Activated naive CD8-positive, alpha-beta T cell treated with anti-CD3 and anti-CD28 coated beads, Interleukin-2, amount 50 U/mL, for 16 hours (primary cell): ENCODE results near the gene FAM50A.
"Not testable (repeated sequence)": the region's sequence is repeated elsewhere in the genome, so short reads cannot be mapped to it uniquely, and the experiment has no call there.

Experiments used
- DNase-seq: peaks from one replicate; pipeline ENCODE4 v3.0.0-alpha.2; 2020; ENCODE audit warnings: low read depth, low spot score

FAM50A gene, protein sequence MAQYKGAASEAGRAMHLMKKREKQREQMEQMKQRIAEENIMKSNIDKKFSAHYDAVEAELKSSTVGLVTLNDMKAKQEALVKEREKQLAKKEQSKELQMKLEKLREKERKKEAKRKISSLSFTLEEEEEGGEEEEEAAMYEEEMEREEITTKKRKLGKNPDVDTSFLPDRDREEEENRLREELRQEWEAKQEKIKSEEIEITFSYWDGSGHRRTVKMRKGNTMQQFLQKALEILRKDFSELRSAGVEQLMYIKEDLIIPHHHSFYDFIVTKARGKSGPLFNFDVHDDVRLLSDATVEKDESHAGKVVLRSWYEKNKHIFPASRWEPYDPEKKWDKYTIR

DNA sequence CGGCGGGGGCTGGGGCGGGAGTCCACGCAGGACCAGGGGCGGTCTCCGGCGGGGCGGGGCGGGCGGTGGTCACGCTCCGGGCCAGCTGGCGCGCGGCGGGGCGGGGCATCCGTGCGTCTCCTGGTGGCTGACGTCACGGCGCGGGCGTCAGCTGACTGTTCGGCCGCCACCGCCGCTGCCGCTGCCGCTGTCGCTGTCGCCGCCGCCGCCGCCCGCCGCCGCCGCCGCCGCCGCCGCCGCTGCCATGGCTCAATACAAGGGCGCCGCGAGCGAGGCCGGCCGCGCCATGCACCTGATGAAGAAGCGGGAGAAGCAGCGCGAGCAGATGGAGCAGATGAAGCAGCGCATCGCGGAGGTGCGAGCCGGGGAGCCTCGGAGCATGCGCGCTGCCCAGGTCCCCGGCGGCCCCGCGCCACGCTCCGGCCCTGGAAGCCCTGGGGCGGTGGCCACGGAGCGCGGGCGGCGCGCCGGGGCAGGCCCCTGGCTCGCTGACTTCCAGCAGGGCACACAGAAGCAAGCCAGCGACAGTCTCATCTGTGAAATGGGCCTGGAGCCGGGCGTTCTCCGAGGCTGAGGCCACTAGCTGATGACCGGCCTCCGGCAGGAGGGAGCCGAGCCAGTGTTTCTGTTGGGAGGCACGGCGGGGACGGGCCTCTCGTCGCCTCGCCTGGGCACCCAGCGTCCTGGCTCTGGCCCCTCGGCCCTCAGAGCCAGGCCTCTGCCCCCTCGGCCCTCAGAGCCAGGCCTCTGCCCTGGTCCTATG is at the start of gene FAM50A:
TSS of gene FAM50A (plus strand) at position 150 of the 763 bp plus-strand sequence. CDS start at position 245, 95 bp downstream.
- peak; percentile 30 for DNase-seq

DNA sequence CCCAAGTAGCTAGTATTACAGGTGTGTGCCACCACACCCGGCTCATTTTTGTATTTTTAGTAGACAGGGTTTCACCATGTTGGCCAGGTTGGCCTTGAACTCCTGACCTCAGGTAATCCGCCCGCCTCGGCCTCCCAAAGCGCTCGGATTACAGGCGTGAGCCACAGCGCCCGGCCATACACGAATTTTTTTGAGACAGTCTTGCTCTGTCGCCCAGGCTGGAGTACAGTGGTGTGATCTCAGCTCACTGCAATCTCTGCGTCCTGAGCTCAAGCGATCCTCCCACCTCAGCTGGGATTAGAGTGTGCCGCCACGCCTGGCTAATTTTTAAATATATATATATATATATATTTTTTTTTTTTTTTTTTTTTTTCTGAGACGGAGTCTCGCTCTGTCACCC is 47.6 kb upstream of the FAM50A start:
- DNase-seq = not testable (repeated sequence)

DNA sequence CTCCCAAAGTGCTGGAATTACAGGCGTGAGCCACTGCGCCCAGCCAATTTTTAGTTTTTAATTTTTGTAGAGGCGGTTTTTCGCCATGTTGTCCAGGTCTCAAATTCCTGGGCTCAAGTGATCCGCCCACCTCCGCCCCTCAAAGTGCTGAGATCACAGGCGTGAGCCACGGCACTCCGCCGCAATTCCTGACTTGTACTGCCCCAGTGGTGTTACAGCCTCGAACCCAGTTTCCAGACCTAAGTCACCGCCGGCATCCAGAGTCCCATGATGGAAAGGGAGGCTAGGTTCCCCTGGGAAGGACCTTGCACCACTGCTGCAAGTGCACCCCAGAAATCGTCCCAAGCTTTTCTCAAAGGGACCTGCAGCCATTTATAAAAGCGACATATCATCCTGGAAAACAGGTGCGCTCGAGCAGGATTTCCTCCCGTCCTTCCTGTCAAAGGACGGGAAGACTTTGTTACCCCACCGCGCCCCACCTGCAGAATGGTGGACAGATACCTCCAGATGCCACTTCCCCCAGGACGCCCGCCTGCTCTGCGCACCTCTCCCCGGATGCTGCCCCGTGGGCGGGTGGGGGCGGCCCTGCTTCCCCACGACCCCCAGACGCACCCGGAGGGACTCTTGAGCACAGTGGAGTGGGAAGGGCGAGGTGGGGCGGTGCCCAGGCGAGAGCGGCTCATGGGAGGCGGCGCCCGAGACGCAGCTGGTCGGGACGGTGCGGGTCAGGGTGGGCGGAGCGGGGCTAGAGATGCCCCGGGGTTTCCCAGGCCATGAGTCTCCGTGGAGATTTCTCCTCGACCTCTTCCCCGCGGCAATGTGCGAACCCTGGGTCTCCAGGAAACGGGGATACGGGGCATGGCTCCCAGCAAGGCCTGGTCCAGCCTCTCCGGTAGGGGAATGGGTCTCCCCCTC is 46.7 kb upstream of the FAM50A start:
- DNase-seq = no peak

DNA sequence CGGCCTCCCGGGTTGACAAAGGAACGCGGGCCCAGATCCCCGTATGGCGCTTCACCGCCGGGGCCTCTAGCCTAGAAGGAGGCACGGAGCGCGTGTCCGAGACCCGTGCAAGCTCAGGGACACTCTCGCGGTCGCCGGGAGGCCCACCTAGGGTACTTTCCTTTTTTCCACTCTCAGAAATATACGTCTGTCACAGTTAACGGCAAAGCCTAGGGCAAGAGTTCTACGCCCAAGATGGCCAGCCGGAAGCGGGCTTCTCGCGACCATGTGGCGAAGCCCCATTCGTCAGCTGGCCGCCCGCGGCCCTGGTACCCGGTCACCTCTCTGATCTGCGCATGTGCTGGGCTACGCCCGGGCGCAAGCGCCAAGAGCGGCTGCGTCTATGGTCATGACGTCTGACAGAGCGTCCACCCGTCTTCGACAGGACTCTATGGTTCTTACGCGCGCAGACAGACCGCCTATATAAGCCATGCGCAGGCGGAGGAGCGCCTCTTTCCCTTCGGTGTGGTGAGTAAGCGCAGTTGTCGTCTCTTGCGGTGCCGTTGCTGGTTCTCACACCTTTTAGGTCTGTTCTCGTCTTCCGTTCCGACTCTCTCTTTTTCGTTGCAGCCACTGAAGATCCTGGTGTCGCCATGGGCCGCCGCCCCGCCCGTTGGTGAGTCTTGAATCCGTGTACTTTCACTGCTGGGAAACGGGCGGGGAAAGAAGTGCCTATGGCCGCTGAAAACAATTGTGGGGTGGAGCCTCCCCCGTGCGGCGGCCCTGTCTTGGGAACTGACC is 45.9 kb upstream of the FAM50A start, which contains the start of gene RPL10:
TSS of gene RPL10 (plus strand) at position 490 of the 780 bp plus-strand sequence. CDS start at position 633, 143 bp downstream.
- peak; percentile 67 for DNase-seq

DNA sequence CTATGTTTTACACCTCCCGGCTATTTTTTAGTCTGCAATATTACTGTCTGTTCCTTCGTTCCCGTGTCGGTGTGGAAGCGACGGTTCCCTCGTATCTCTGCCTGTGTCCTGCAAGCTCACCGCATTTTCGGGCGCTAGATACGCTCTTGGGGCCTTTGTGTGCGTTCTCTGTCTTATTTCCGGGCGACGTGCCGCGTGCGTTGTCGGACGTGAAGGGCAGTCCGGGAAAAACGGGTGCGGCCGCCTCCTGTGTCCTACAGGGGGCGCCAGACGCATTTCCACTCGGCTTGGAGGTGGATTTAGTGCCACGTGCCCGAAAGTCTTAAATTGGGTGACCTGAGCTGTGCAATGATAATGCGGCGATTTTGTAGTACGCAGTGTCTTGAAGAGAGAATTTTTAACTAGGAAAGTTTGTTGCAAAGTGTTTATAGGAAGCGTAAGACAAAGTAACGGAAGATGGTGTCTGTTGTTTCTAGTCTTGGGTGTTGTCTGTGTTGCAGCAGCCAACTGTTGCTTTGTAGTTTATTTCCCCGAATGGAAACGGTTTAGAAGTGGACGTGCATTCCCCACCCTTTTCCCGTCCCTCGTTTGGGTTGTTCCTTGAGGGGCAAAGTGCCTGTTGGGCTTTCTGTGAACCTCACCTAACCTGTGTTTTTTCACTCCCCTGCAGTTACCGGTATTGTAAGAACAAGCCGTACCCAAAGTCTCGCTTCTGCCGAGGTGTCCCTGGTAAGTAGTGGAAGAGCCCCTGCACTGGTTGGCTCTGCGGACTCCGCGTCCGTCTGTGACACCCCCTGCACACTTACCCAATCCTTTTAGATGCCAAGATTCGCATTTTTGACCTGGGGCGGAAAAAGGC is 45.0 kb upstream of the FAM50A start:
- DNase-seq = peak; percentile 68

DNA sequence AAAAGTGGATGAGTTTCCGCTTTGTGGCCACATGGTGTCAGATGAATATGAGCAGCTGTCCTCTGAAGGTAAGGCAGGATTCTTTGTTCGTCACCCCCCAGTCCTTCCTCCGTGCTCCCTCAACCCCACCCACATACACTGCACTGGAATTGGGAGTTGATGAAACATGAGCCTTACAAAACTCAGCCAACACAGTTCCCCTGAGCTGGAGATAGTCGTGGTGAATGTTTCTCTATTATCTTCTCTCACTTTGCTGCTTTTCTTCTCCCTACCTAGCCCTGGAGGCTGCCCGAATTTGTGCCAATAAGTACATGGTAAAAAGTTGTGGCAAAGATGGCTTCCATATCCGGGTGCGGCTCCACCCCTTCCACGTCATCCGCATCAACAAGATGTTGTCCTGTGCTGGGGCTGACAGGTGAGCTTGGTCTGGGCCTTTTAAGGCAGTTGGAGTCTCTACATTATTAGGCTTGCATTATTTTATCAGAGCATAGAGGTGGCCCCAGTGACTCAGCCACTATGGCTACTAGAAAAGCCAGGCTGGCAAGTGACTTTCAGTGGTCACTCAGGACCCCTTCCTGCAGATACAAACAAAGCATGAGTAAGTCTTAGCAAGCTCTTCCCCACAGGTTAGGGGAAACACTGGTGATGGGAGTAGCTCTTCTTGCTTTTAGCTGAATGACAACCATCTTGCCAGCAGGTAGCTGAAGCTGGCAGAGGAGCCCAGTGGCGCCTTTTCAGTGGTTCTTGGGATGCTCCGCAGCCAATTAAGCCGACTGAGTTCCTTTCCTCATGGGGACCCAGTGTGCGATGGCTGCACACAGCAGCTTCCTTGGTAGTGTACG is 44.2 kb upstream of the FAM50A start:
- no peak for DNase-seq

DNA sequence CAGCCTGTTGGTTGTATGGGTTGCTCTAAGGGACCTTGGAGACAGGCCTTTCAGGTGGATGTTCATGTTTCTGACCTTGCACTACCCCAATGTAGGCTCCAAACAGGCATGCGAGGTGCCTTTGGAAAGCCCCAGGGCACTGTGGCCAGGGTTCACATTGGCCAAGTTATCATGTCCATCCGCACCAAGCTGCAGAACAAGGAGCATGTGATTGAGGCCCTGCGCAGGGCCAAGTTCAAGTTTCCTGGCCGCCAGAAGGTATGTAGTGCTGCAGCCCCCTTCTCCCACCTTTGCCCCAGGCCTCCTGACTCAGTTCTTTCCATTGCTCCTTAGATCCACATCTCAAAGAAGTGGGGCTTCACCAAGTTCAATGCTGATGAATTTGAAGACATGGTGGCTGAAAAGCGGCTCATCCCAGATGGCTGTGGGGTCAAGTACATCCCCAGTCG is 43.5 kb upstream of the FAM50A start:
- DNase-seq = not testable (repeated sequence)

DNA sequence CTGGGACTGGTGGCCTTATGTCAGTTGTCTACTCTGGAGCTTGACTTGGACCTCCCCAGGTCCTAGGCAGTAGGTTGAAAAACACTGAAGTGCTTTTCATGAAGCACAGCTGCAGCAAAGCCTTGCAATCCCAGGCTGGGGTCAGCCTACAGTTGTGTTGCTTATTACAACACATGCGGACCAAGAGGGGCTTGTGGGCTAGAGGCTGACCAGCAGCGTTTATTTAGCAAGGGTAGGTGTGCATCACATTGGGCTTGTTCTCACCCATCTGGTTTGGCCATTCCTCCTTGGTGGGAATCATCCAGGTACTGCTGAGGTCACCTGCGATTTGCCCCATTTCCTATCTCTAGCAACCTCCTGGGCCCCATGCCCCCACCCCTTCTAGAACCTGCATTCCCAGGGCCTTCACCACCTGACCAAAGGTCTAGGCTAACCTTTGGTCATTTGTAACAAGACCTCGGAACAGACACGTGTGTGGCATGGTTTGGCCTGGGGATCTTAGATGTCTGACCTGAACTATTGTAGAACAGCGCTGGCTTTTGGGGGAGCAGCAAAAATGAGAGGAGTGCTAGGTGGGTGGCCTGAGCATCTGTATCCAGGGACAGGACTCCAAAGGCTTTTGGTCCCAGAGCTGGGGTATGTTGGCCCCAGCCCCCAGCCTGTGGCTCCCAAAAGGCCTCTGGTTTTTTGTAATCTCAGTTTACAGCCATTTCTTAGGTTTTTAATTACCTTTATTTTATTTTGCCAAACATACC is 42.7 kb upstream of the FAM50A start:
- no peak for DNase-seq

DNA sequence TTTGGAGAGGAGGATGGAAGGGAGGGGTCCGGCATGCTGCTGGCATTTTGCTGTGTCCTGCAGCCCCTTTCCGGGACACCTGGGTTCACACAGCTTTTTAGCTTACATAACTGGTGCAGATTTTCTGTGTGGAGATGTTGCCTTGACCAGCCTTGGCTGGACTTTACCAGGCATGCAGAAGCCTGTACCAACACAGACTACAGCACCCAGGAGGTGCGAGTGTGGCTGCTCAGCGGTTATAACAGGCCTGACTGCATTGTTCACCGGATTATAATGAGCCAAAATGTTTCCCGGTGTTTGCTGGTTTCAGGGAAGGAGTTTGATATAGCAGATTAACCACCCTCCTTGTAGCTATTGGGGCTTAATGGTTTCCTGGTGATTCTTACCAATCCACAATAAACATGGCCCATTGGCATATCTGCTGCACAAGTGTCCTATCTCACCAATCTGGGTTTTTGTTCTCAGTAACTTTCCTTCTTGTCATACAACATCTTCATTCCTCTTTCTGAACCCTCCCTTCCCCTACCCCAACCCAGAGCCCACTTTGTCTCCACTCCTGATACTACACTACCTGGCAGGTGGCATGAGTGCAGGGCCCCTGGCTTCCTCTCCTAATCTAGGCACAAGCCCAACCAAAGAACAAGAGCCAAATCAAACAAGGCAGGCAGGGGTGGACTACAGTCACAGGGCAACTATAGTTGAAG is 41.9 kb upstream of the FAM50A start:
- no peak for DNase-seq

DNA sequence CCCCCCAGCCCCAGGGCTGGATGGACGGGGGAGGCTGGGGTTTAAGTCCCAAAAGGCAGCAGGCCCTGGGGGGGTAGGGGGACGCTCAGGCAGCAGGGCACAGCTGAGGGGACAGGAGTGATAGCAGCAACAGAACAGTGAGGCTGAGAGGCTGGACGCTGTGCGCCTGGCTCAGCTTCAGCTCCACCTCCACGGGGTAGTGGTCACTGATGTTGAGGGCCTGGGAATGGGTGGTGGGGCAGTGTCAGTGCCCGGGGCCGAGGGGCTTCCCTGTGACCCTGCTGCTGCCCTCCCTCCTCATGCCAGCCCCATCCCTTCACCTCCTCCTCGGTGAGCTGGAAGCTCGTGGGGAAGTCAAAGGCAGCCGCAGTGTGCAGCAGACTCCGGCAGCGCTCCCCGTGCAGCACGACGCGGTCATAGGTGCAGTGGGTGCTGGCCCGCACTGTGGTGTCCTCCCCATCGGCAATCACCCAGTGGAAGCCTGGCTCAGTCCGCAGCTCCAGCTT is 41.3 kb upstream of the FAM50A start:
- DNase-seq = no peak

DNA sequence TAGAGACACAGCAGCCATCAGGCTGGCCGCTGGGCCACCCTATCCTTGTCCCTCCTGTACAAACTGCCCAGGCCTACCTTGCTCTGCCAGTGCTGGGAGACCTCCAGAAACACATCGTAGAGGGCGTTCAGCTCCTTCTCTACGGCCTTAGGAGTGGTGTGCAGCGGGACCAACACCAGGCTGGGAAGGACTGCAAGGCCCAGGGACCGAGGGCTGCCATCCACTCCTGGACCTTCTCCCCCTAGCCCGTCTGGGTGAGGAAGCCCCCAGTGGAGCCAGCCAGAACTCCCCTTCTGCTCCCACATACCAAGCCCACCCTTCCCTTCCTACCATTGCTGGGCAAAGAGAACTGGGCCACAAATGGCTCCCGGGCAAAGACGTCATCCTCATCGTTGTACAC is 40.7 kb upstream of the FAM50A start:
- no peak for DNase-seq

DNA sequence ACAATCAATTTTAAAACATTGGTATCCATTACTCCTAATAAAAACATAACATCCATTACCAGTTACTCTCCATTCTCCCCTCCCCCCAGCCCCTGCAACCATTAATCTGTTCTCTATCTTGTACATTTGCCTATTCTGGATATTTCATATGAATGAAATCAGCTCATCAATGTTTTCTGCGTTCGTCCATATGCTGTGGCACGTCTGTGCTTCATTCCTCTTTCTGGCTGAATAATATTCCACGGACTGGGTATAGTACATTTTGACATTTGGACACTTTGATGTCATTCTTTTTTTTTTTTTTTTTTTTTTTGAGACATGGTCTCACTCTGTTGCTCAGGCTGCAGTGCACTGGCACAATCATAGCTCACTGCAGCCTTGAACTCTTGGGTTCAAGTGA is 40.1 kb upstream of the FAM50A start:
- DNase-seq = no peak

DNA sequence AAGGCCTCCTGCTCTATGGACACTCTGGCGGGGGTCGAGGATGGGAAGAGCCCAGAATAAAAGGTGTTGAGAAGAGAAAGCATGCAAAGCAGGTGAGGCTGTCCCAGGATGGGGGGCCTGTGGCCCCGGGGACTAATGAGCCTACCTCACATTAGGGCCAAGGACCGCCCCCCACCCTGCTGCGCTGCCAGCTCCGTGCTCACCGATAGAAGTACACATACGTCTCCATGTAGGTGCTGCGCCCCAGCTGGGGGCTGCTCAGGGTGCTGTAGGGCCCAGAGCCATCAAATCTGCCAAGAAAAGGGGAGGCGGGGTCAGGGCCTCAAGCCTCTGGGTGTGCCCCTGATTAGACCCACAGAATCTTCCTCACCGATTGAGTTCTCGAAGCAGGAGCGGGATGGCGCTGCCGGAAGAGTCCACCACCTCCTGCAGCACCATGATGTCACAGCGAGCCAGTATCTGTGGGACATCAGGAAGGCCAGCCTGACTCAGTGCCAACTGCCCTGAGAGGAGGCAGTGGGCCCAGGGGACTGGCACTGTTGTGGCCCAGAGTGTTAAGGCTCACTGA is 39.2 kb upstream of the FAM50A start:
- DNase-seq = no peak

DNA sequence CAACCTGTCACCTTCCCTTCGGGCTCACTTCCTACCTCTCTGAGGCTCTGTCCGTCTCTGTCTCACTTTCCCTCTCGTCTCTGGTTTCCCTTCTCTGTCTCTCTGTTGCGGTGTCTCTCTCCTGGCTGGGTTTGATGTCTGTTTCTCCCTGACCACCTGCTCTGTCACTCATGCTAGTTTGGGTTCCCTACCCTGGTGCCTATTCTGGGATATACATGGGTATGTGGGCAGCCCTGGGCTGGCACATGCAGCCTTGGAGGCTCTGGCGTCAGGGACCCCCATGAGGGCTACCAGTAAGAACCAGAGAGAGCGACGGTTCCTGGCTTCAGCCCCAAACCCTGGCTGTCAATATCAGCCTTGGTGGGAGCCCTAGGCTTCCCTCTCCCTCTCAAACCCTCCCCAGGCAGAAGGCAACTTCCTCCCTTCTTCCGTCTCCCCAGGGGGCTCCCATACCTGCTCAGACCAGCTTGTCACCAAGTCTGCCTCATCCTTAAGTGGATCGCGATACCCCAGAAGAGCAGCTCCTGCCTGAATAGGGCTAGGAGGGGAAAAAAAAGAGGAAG is 35.2 kb upstream of the FAM50A start:
- DNase-seq = no peak

DNA sequence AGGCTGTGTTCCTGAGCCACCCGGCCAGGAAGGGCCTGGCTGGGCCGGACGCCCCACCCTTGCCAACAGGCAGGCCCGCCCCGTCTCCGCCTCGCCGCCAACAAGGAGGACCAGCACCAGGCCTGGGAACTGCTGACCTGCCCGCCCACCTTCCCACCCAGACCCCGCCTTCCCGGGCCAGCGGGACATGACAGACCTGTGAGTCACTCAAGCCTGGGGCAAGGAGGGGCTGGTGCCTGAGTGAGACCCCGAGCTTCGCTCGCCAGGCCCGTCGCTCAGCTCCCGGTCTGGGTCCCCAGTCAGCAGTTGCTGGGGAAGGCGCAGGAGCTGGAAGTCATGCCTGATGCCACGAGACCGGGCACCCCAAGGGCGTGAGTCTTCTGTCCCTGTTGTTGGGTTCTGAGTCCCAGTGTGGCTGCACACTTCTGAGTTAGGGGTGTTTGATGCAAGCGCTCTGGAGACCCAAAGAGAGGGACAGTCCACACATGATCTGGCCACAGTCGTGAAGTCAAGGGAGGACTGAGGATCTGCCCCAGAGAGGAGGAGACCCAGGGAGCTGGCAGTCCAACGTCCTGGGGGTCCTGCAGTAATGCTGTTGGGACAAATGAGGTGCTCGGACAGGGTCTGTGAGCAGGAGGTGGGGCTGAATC is 34.6 kb upstream of the FAM50A start, which contains the start of gene DNASE1L1:
TSS of gene DNASE1L1 (minus strand) at position 33 of the 650 bp plus-strand sequence. CDS start 3,686 bp downstream, outside the sequence.
- no peak for DNase-seq

DNA sequence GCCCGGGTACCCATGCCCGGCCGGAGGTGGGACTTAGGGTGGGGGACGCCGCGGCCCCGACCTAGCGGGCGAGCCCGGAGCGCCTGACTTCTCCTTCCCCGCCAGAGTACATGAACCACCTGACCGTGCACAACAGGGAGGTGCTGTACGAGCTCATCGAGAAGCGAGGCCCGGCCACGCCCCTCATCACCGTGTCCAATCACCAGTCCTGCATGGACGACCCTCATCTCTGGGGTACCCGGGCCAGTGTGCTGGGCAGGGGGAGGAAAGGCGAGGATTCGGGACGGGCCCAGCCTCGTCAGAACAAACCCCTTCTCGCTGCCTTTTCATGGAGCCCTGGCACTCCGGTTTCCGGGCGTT is 32.0 kb upstream of the FAM50A start:
- no peak for DNase-seq
